Right lobe of liver (tissue), 6 donors: ENCODE results near the gene ZNRF4. TPM values are rescaled to one million over a fixed set of nuclear protein-coding genes. Genes with fewer than 3 reads are reported as not detected.

Experiments used
- ATAC-seq, 4 donors: fragments of 200-7000 bp; cut with Tn5 transposase; one replicate each; pipeline ENCODE4 v1.9.1; 2020; ENCODE audit warnings: mild to moderate bottlenecking in 4 of 4, moderate library complexity in 4 of 4
- DNase-seq, 3 donors: peaks; one replicate each; pipeline ENCODE4 v3.0.0-alpha.2; 2020
- H3K27ac ChIP-seq, 3 donors: fragments of 200-600 bp; one replicate each; pipeline ENCODE4 v1.8.0; 2022
- H3K27me3 ChIP-seq, 2 donors: fragments of 200-600 bp; one replicate each; pipeline ENCODE4 v1.8.0; 2022
- H3K36me3 ChIP-seq, 4 donors: fragments of 200-600 bp; sonication (generic) in 1 of 4; one replicate each; pipeline versions ENCODE4 v1.5.1 to v1.8.0; 2017 to 2022; ENCODE audit warnings: control low read depth in 1 of 4
- H3K4me1 ChIP-seq, 4 donors: fragments of 200-600 bp; sonication (generic) in 1 of 4; one replicate each; pipeline versions ENCODE4 v1.5.1 to v1.8.0; 2017 to 2022; ENCODE audit warnings: control low read depth in 1 of 4
- H3K4me3 ChIP-seq, 3 donors: fragments of 200-600 bp; one replicate each; pipeline ENCODE4 v1.8.0; 2022
- H3K9me3 ChIP-seq, 4 donors: fragments of 200-600 bp; sonication (generic) in 1 of 4; one replicate each; pipeline versions ENCODE4 v1.5.1 to v1.8.0; 2017 to 2022; ENCODE audit warnings: control low read depth in 1 of 4
- POLR2A ChIP-seq: fragments of 450-650 bp; IDR thresholded peaks from one replicate; pipeline ENCODE4 v1.6.1; 2017; ENCODE audit warnings: antibody characterized with exemption, mild to moderate bottlenecking
- WGBS: methylation state at CpG from one replicate; pipeline ENCODE4 v1.1.6; 2018; ENCODE audit warnings: low coverage, low lambda C conversion rate; ENCODE audit not compliant: insufficient coverage; ENCODE audit errors: missing lambda C conversion rate; 5-methylcytosine and 5-hydroxymethylcytosine counted together
- intact Hi-C, 2 donors: fragments of 100-400 bp; cut with DNase I; formaldehyde crosslinking; loops; one replicate each; pipeline versions ENCODE4 v1.11.2 to v1.14.1; 2022
- total RNA-seq, 6 experiments: library from RNA; depleted of rRNA in 2 of 6; stranded (reverse); fragments of >200 nt in 2 of 6; fragmentation: NEBNext Ultra II Directional in 3 of 6; extraction: Animal tissue kit (Norgen Biotek cat#: 25700) in 3 of 6; gene quantifications; one replicate each; pipeline versions ENCODE4 v1.1.0 to v1.2.4, GENCODE V29; 2016 to 2023
- TF ChIP-seq, protein P1 (sequence below), 4 donors: fragments of 200-600 bp in 3 of 4; fragments of 450-650 bp in 1 of 4; IDR thresholded peaks; one replicate each; pipeline versions ENCODE4 v1.5.1 to v1.8.0; 2016 to 2022; ENCODE audit warnings: antibody characterized with exemption in 4 of 4, mild to moderate bottlenecking in 2 of 4
- donor health status: DM: no; HTN: yes; CAD: no.
- donor health status: DM: no; HTN: no; CAD: no.
- donor health status: DM: no; HTN: no; CAD: no.
- donor health status: DM: no; HTN: yes; CAD: no.
- donor health status: DM: no; HTN: yes; CAD: no.

ZNRF4 gene
- total RNA-seq, 6 experiments from 2014 or later, result not detected

DNA sequence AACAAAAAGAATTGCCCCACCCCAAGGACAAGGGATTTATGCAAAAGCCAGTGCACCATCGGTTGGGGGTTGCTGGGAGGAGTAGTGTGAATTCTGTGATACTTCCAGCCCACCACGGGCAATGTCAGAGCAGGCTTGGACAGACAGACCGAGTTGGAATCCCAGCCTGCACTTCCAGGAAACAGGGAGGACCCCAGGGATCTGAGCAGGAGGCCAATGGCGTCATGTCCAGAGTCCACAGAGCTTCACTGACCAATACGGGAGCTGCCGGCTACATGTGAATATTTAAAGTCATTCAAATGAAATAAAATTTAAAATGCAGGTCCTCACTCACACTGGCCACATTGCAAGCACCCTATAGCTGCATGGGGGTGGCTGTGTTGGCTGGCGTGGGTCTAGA, 10.9 kb downstream of the ZNRF4 start:
- TF ChIP-seq, protein P1, sequence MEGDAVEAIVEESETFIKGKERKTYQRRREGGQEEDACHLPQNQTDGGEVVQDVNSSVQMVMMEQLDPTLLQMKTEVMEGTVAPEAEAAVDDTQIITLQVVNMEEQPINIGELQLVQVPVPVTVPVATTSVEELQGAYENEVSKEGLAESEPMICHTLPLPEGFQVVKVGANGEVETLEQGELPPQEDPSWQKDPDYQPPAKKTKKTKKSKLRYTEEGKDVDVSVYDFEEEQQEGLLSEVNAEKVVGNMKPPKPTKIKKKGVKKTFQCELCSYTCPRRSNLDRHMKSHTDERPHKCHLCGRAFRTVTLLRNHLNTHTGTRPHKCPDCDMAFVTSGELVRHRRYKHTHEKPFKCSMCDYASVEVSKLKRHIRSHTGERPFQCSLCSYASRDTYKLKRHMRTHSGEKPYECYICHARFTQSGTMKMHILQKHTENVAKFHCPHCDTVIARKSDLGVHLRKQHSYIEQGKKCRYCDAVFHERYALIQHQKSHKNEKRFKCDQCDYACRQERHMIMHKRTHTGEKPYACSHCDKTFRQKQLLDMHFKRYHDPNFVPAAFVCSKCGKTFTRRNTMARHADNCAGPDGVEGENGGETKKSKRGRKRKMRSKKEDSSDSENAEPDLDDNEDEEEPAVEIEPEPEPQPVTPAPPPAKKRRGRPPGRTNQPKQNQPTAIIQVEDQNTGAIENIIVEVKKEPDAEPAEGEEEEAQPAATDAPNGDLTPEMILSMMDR (IDR thresholded peaks at IDR 0.05), result no peak
- TF ChIP-seq POLR2A, result no peak
- intact Hi-C loops, result no loop called here
- no peak for DNase-seq
- H3K9me3 ChIP-seq, result no peaks in the 10 kb centered on the region
- no peak for ATAC-seq
- no peaks in the 10 kb centered on the region for H3K36me3 ChIP-seq
- 71% methylated on average over 3 of the region's 7 CpGs for WGBS
- H3K4me3 ChIP-seq, result no peak overlapping the region
- H3K4me1 ChIP-seq, result no peaks in the 10 kb centered on the region
- H3K27me3 ChIP-seq, result no peaks in the 10 kb centered on the region
- H3K27ac ChIP-seq, result no peak overlapping the region

DNA sequence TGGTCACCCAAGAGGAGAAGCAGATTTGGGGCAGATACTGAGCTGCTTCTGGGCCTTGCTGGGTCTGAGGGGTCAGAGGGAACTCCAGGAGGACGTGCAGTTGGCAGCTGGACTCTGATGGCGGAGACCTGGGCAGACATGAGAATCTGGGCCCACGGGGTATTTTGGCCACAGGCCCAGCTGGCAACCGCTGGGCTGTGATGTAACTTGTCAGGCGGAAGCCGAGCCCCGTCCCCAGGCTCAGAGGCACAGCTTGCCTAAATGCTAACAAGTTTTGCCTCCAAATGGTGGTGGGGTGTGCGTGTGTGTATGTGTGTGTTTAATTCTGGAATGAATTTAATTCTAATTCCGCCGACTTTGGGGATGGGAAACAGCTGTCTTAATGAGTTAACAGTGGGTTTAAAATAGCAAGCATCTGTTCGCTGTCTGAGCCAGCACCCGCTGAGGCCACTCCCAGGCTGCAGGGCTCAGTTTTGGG, 11.6 kb downstream of the ZNRF4 start:
- peak in 2 of 4 donors; percentile 19 to 33 for ATAC-seq

DNA sequence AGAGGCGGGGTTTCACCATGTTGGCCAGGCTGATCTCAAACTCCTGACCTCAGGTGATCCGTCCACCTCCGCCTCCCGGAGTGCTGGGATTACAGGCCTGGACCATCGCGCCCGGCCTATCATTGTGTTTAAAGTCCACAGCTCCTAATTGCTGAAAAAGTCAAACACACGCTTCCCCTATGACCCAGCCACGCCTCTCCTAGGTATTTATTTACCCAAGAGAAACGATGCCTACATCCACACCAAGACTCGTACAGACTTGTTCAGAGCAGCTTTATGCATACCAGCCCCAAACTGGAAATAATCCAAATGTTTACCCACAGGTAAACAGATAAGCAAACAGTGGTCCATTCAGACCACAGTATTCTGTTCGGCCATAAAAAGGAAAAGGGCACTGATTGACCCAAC, 15.1 kb downstream of the ZNRF4 start:
- intact Hi-C loops, result no loop called here
- ATAC-seq (peak in 1 of 4 donors; percentile 91), DNase-seq (peak in 2 of 3 donors; percentile 55 to 62)
- no peaks in the 10 kb centered on the region for H3K27me3 ChIP-seq
- H3K4me3 ChIP-seq, result no peak overlapping the region
- WGBS, result 22% methylated on average over 7 of the region's 12 CpGs
- no peaks in the 10 kb centered on the region for H3K4me1 ChIP-seq
- no peak for TF ChIP-seq POLR2A
- TF ChIP-seq, protein P1 (IDR thresholded peaks at IDR 0.05), result no peak
- no peaks in the 10 kb centered on the region for H3K9me3 ChIP-seq
- no peaks in the 10 kb centered on the region for H3K36me3 ChIP-seq
- H3K27ac ChIP-seq, result no peak overlapping the region

More for the DNA sequence above, 11.6 kb downstream of the ZNRF4 start:
- Histone ChIP-seq H3K4me1 (no peaks in the 10 kb centered on the region), H3K4me3 (no peak overlapping the region), H3K9me3 (no peaks in the 10 kb centered on the region), H3K27me3 (no peaks in the 10 kb centered on the region), H3K36me3 (no peaks in the 10 kb centered on the region), H3K27ac (no peak overlapping the region)
- DNase-seq, result no peak
- 23% methylated on average over 10 of the region's 12 CpGs for WGBS
- no peak for TF ChIP-seq POLR2A
- TF ChIP-seq, protein P1 (IDR thresholded peaks at IDR 0.05), result no peak
- intact Hi-C loops, result no loop called here

DNA sequence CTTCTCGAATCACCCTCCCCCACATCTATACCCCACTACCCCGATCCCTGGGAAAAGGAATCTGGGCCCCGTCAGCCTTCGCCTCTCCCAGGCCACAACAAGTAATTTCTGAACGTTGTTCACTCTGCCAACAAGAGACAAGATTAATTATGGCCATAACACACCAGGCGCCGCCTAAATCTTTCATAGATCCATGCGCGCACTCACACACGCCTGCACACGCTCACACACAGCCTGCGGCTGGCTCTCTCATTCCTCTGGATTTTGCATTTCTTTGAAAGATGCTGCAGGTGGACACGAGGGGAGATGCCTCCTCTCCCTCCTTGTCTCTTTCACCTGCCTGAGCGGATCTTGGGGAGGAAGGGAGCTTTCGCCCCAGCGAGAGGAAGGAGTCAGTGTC, 17.1 kb downstream of the ZNRF4 start:
- H3K27ac ChIP-seq, result no peak overlapping the region
- intact Hi-C loops, result no loop called here
- H3K36me3 ChIP-seq, result no peaks in the 10 kb centered on the region
- TF ChIP-seq POLR2A, result no peak
- TF ChIP-seq, protein P1 (IDR thresholded peaks at IDR 0.05), result no peak
- H3K4me3 ChIP-seq, result no peak overlapping the region
- DNase-seq, result no peak
- 82% methylated on average over 13 of the region's 16 CpGs for WGBS
- H3K27me3 ChIP-seq, result no peaks in the 10 kb centered on the region
- ATAC-seq, result no peak
- no peaks in the 10 kb centered on the region for H3K9me3 ChIP-seq
- H3K4me1 ChIP-seq, result no peaks in the 10 kb centered on the region

DNA sequence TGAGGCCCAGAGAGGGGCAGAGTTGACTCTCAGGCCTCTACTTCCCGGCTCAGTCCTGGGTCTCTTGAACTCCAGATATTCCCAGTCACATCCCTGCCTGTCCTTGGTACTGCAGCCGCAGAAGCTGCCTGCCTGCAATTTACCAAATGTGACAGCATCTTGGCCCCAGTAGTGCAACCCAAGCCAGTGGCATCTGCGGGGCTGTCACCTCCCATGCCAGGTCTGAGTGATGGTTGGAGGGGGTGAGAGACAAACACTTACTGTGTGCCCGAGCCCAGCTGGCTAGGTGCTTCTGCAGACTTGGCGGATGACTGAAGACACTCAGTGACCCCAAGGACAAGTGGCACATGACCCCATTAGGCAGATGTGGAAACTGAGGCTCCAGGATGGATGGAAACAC, 18.4 kb downstream of the ZNRF4 start:
- no peak for TF ChIP-seq POLR2A
- TF ChIP-seq, protein P1 (IDR thresholded peaks at IDR 0.05), result no peak
- no peaks in the 10 kb centered on the region for H3K4me1 ChIP-seq
- H3K27me3 ChIP-seq, result no peaks in the 10 kb centered on the region
- H3K27ac ChIP-seq, result no peak overlapping the region
- no peak overlapping the region for H3K4me3 ChIP-seq
- no peak for ATAC-seq
- WGBS, result 73% methylated on average over 2 of the region's 5 CpGs
- intact Hi-C loops, result no loop called here
- H3K36me3 ChIP-seq, result no peaks in the 10 kb centered on the region
- DNase-seq, result no peak
- no peaks in the 10 kb centered on the region for H3K9me3 ChIP-seq
